Upper lobe of left lung (tissue), 4 donors: ENCODE results near the gene PTCHD1.

Experiments
- CTCF ChIP-seq, 6 experiments: fragments of 450-650 bp in 4 of 6; fragments of 200-600 bp in 2 of 6; sonication (generic) in 2 of 6; IDR thresholded peaks; one replicate each; pipeline ENCODE4 v1.5.1; 2016 to 2019; ENCODE audit warnings: antibody characterized with exemption in 6 of 6
- EP300 ChIP-seq, 4 donors: sonication (generic); formaldehyde crosslinking; IDR thresholded peaks; one replicate each; pipeline ENCODE4 v1.5.1; 2017; ENCODE audit warnings: antibody characterized with exemption in 4 of 4, control low read depth in 2 of 4
- POLR2A ChIP-seq, 4 donors: fragments of 450-650 bp; IDR thresholded peaks; one replicate each; pipeline ENCODE4 v1.5.1; 2016 to 2017; ENCODE audit warnings: antibody characterized with exemption in 4 of 4, mild to moderate bottlenecking in 2 of 4
- POLR2AphosphoS5 ChIP-seq, 2 donors: sonication (generic); formaldehyde crosslinking; IDR thresholded peaks; one replicate each; pipeline ENCODE4 v1.5.1; 2017; ENCODE audit warnings: antibody characterized with exemption in 2 of 2

GRCh38 chrX:23382572-23382971, 47.9 kb downstream of the PTCHD1 start:
- TF ChIP-seq EP300 (IDR thresholded peaks at IDR 0.05) (no peak), CTCF (IDR thresholded peaks at IDR 0.05) (no peak), POLR2AphosphoS5 (IDR thresholded peaks at IDR 0.05) (no peak), POLR2A (IDR thresholded peaks at IDR 0.05) (no peak)
